ENCODE measurements around the gene BICDL1.

- no peak for TF ChIP-seq ELK1 (IDR thresholded peaks at IDR 0.05; ENCODE audit: borderline replicate concordance, low read depth, low read length)
- TF ChIP-seq CTCF (conservative IDR thresholded peaks at IDR 0.05; ENCODE audit: low read depth, low read length): no peak
- no peak for TF ChIP-seq CEBPB (IDR thresholded peaks at IDR 0.05; ENCODE audit: low read depth, low read length)
- TF ChIP-seq POLR2A (IDR thresholded peaks at IDR 0.05; ENCODE audit: low read depth, low read length): no peak
- no peak for TF ChIP-seq MAZ (IDR thresholded peaks at IDR 0.05; ENCODE audit: borderline replicate concordance, low read depth, low read length)
- TF ChIP-seq CHD1 (IDR thresholded peaks at IDR 0.05; ENCODE audit: low read depth, low read length): no peak
- TF ChIP-seq RFX5 (IDR thresholded peaks at IDR 0.05; ENCODE audit: low read depth, low read length): no peak
- TF ChIP-seq NFE2L2 (IDR thresholded peaks at IDR 0.05; ENCODE audit: low read depth, low read length): no peak
- TF ChIP-seq BHLHE40 (IDR thresholded peaks at IDR 0.05; ENCODE audit: low read depth, low read length): no peak
Measured at GRCh38 chr12:120101182-120101581, 112.1 kb downstream of the BICDL1 start.

All from IMR-90 (cell line).